ENCODE data around the gene FUT1. TPM values are rescaled to one million over a fixed set of nuclear protein-coding genes. Genes with fewer than 3 reads are reported as not detected.

FUT1 gene
- total and polyA plus RNA-seq, 2 of the 8 experiments (the other 6 are each of a cell fraction or from before 2014, with no cell fraction given), result 7.4 to 12.9 TPM

GRCh38 chr19:48720613-48721296 is 31.7 kb downstream of the FUT1 start:
- peak overlapping the region; percentile 96 for H2BK5ac ChIP-seq (ENCODE audit: low read depth, low read length)
- H2BK20ac ChIP-seq (ENCODE audit: low read length), result no peak overlapping the region
- H3K18ac ChIP-seq (ENCODE audit: extremely low read depth, low read length), result peak overlapping the region; percentile 99
- H3K79me1 ChIP-seq (ENCODE audit: low read depth, low read length), result no peaks in the 10 kb centered on the region
- peak; percentile 93 to 97 for DNase-seq (ENCODE audit: low read depth in 1 of 2, low spot score in 2 of 2)
- H4K5ac ChIP-seq (ENCODE audit: insufficient read length, low read depth, low read length), result peak overlapping the region; percentile 87
- peak overlapping the region; percentile 83 for H3K56ac ChIP-seq (replicated peaks; ENCODE audit: insufficient read length, low read depth, low read length)
- no peaks in the 10 kb centered on the region for H3K9me3 ChIP-seq (ENCODE audit: insufficient read depth in 2 of 2, low read depth in 1 of 2, low read length in 1 of 2)
- H3K4me3 ChIP-seq (ENCODE audit: extremely low read depth in 1 of 4, insufficient read depth in 2 of 4, low read depth in 3 of 4, low read length in 4 of 4), result peak overlapping the region; percentile 59 to 96 (median 84)
- FAIRE-seq, result peak; percentile 98
- POLR2A ChIA-PET (ENCODE audit: partially characterized antibody), result interaction anchor here (0.7 to 1.8 kb wide), 12 partner anchors 8 to 75 kb away, joined by 3 to 9 read pairs (median 4); partner anchors contain the start of genes FUT2 and IZUMO1
- H3K36me3 ChIP-seq (ENCODE audit: control insufficient read depth in 2 of 4, insufficient read depth in 4 of 4, low read length in 3 of 4), result no peaks in the 10 kb centered on the region
- no peaks in the 10 kb centered on the region for H3K79me2 ChIP-seq (ENCODE audit: control insufficient read depth in 1 of 2, insufficient read depth in 2 of 2, low read length in 2 of 2)
- no peak overlapping the region for H2AK5ac ChIP-seq (ENCODE audit: low read depth, low read length)
- H4K20me1 ChIP-seq (replicated peaks in 1 of 2; ENCODE audit: control insufficient read depth in 1 of 2, insufficient read depth in 2 of 2, low read length in 2 of 2), result no peaks in the 10 kb centered on the region
- H3K27me3 ChIP-seq (replicated peaks in 1 of 4; ENCODE audit: control insufficient read depth in 3 of 4, extremely low read depth in 1 of 4, insufficient read depth in 3 of 4, low read length in 3 of 4), result no peaks in the 10 kb centered on the region
- H2BK15ac ChIP-seq (ENCODE audit: low read length), result no peak overlapping the region
- no peak overlapping the region for H3K4ac ChIP-seq (replicated peaks; ENCODE audit: insufficient read length, low read depth, low read length)
- peaks cover 8% of the 10 kb centered on the region; the same call in 1 of the 2 replicates for H3K23me2 ChIP-seq (ENCODE audit: low read depth, low read length)
- H4K8ac ChIP-seq (ENCODE audit: extremely low read depth, insufficient read depth, low read length), result peak overlapping the region; percentile 91; the same call in 1 of the 2 replicates
- H4K91ac ChIP-seq (replicated peaks; ENCODE audit: insufficient read length, low read length), result peak overlapping the region; percentile 92
- 3% methylated on average over 40 of the region's 42 CpGs; no CpG with 5 or more reads in 1 of the 2 experiments for WGBS, 2 experiments (ENCODE audit: extremely low coverage in 1 of 2, insufficient coverage in 1 of 2, insufficient read length in 1 of 2, insufficient replicate concordance in 2 of 2, low coverage in 1 of 2, low lambda C conversion rate in 2 of 2, missing lambda C conversion rate in 1 of 2)
- peaks cover 0 to 20% (median 12%) of the 10 kb centered on the region in 4 experiments; a peak in 6 of 7 replicates for H3K4me1 ChIP-seq (replicated peaks in 1 of 4; ENCODE audit: control insufficient read depth in 3 of 4, insufficient read depth in 4 of 4, low read length in 3 of 4)
- H3K23ac ChIP-seq (ENCODE audit: insufficient read length), result no peak overlapping the region
- CTCF ChIA-PET (ENCODE audit: partially characterized antibody), result interaction anchor here (0.7 to 1.2 kb wide), 4 partner anchors 9 to 529 kb away, joined by 3 to 4 read pairs (median 3); no protein-coding TSS in a partner anchor
- no peak overlapping the region for H3K14ac ChIP-seq (ENCODE audit: insufficient read length)
- no peak overlapping the region for H2AFZ ChIP-seq (ENCODE audit: low read length)
- peak overlapping the region in 3 of 4 experiments; percentile 51 to 79 (median 74); a peak in 6 of 7 replicates for H3K9ac ChIP-seq (replicated peaks in 1 of 4; ENCODE audit: extremely low read depth in 1 of 4, low read depth in 3 of 4, low read length in 3 of 4)
- peak overlapping the region; percentile 25 to 68 for H3K4me2 ChIP-seq (ENCODE audit: insufficient read depth in 1 of 2, low read depth in 2 of 2, low read length in 2 of 2)
- H2BK12ac ChIP-seq (ENCODE audit: low read depth, low read length), result no peak overlapping the region
- peak overlapping the region; percentile 68; the same call in 1 of the 2 replicates for H3K27ac ChIP-seq (ENCODE audit: low read depth, low read length)
- H2BK120ac ChIP-seq (replicated peaks; ENCODE audit: low read depth, low read length), result no peak overlapping the region
- TF ChIP-seq KDM5A (IDR thresholded peaks at IDR 0.05; ENCODE audit: low read length), result no peak
- TF ChIP-seq NANOG (IDR thresholded peaks at IDR 0.05; ENCODE audit: insufficient read depth, low read depth, low read length, poor library complexity, severe bottlenecking), result no peak
- peak; percentile 27; the same call in 1 of the 2 replicates for TF ChIP-seq ATF2 (IDR thresholded peaks at IDR 0.05; ENCODE audit: low read length)
- TF ChIP-seq SIN3A (conservative IDR thresholded peaks at IDR 0.05 in 1 of 2, IDR thresholded peaks at IDR 0.05 in 1 of 2; ENCODE audit: low read depth in 1 of 2, low read length in 2 of 2), result peak; percentile 69 to 70; a peak in 2 of 4 replicates
- TF ChIP-seq SAP30 (IDR thresholded peaks at IDR 0.05; ENCODE audit: insufficient read depth, insufficient replicate concordance, low read length), result peak; percentile 70
- peak; percentile 17; the same call in 1 of the 2 replicates for TF ChIP-seq TBP (IDR thresholded peaks at IDR 0.05; ENCODE audit: low read depth, low read length)
- peak; percentile 44; the same call in 1 of the 2 replicates for TF ChIP-seq NRF1 (IDR thresholded peaks at IDR 0.05; ENCODE audit: low read depth, low read length)
- TF ChIP-seq YY1 (IDR thresholded peaks at IDR 0.05; ENCODE audit: low read depth, low read length), result peak; percentile 15; the same call in 1 of the 2 replicates
- peak; percentile 100 for TF ChIP-seq SIX5 (IDR thresholded peaks at IDR 0.05; ENCODE audit: low read depth, low read length)

Measured in H1 (cell line).